NCI-H2029 treated with DMSO at 0.1 percent for 48 hours (cell line): ENCODE results near the gene SERTAD4.

ENCODE experiments used
- DNase-seq: peaks from one replicate; lab custom pipeline; 2025; lab: John Stamatoyannopoulos, UW

Gene SERTAD4

DNA sequence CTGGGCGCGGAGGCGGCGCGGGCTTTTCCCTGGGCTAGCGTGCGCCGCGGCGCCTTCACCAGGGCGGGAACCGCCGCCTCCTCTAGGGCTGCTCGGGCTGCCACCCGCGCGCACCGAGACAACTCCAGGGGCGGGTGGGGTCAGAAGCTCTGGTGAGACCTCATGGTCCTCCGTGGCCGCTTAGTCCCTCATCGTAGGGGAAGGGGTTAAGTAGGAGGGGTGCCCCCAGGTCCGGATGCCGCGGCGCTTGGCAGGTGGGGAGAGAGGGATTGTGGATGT is 559 bp downstream of the SERTAD4 start:
- DNase-seq = no peak

- DNase-seq = no peak
These were observed 1.1 kb downstream of the SERTAD4 start for GRCh38 chr1:210233495-210234328.

DNA sequence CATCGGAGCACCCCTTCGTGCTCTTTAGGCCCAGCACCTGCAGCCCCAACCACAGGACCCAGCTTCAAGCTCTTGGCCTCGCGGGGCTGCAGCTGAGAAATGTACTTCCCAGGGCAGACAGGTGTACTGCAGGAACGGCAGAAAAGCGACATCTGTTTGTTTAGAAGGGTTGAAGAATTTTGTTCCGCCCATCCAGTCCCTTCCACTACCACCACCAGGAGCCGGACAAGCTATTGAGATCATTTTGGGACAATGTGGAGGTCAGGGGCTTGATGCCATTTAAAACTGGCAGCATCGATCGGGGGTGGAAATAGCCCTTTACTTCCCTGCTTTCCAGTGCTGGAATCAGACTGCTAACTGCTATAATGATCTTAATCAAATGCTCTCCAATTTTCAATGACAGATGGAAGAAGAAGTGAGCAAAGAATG is 1.7 kb downstream of the SERTAD4 start:
- DNase-seq = no peak

GRCh38 chr1:210235363-210236053 is 2.9 kb downstream of the SERTAD4 start:
- DNase-seq = no peak

GRCh38 chr1:210236386-210236839 is 3.8 kb downstream of the SERTAD4 start:
- DNase-seq = no peak

- no peak for DNase-seq
These were observed 4.3 kb downstream of the SERTAD4 start for GRCh38 chr1:210236840-210237409.

GRCh38 chr1:210237479-210237878 is 4.9 kb downstream of the SERTAD4 start:
- no peak for DNase-seq

GRCh38 chr1:210237981-210238380 is 5.4 kb downstream of the SERTAD4 start:
- DNase-seq = no peak

DNA sequence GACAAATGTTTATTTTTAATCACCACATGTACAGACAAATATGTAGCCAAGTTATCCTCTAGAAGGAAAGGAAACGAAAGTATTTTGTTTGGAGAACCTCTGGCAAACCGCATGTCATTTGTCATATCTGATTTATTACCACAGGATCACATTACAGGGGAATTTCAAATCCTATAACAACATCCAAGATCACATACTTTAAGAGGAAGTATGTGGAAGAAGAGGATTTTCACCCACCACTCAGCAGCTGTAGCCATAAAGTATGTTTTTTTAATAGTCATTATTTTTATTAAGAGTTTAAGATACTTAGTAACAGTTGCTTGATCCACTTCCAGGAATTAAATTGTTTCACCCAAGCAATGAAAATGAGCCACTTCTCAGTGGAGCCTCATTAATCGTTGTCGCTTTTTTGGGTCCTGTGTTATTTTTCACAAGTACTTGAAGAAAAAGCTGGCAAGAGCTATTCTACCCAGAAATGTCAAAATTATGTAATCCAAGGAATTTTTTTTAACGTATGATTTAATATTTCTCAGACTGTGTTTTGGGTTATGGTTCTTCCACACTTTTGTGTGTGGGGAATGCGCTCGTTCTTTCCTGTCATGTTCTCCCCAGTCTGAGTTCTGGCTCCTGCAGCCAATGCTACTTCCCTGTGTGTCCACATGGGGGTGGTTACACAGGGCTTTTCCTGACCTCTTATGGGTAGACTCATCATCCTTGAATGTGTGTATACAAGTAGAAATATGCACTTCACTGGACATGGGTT is 6.9 kb downstream of the SERTAD4 start:
- DNase-seq = no peak

DNA sequence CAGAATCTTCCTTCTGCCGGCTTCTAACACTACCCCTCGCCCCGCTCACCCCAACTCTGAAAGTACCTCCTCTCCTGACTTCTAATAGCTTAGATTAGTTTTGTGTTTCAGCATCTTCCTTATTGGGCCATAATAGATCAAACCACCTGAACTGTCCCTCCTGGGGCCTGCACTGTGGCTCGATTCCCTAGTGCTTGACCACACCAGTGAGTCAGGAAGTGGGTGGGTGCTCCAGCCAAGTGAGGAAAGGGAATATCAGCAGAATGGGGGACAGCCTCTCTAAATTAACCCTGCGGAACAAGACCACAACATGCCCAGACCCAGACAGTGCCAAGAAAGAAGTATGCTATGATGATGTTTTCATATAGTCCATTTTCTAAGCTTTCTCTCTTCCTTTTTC is 8.5 kb downstream of the SERTAD4 start:
- no peak for DNase-seq

DNA sequence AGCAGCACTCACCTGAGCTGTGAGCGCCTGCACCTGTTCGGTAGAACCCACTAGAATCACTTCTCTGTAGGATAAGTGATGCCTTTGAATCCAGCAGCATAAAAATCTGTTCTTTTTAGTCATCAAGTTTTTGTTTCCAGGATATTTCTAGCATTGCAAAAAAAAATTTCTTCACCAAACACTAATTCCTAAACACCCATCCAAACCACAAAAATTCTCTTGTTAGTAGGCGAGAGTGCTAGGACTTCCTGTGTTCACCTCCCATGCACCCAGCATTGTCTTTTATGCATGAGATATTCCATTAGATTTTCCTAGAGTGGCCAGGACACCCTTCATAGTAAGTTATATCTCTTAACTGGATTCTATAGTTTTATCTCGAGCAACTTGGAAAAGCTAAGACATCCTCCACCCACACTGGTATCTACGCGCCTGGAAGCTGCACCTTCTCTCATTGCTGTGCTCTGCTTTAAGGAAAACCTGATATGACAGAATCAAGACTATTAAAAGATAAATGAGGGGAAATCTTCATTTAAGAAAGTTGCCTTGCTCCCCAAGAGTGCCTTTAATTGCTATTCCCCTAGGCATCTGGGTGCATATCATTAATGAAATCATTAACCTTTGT is 12.3 kb downstream of the SERTAD4 start:
- DNase-seq = no peak

GRCh38 chr1:210246447-210246846 is 13.9 kb downstream of the SERTAD4 start:
- DNase-seq = no peak

- DNase-seq = no peak
These were observed 15.7 kb downstream of the SERTAD4 start for GRCh38 chr1:210248341-210248740.

- DNase-seq = no peak
These were observed 18.0 kb downstream of the SERTAD4 start for GRCh38 chr1:210250665-210250997.

DNA sequence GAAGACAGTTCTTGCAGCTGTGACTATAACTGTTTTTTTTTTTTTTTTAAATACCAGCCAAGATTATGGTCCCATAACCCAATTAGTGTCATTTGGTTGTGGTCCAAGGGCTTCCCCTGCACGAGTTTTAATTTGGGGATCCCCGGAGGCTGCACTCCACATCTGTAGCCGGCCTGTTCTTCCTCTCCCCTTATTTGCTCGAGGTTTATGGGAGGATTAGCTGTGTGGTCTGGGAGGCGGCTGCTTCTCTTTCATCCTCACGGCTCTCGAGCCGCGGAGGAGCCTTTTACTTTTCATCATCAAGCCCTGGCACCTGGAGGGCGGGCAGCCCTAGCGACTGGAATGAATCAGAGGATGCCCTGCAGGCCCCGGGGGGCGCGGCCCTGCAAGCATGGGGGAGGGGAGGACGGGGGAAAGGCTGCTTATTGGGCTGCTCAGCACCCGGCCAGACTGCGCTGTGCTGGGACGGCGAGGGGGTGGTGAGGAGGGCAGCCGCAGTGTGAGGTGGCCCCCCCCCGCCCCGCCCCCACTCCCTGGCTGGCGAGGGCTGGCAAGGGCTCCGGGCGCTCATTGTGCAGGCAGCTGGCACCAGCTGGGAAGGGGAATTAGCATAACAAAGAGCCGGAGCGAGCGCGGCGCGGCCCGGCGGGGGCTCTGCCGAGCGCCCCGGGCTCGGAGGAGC is 18.5 kb downstream of the SERTAD4 start:
- DNase-seq = peak; percentile 36

DNA sequence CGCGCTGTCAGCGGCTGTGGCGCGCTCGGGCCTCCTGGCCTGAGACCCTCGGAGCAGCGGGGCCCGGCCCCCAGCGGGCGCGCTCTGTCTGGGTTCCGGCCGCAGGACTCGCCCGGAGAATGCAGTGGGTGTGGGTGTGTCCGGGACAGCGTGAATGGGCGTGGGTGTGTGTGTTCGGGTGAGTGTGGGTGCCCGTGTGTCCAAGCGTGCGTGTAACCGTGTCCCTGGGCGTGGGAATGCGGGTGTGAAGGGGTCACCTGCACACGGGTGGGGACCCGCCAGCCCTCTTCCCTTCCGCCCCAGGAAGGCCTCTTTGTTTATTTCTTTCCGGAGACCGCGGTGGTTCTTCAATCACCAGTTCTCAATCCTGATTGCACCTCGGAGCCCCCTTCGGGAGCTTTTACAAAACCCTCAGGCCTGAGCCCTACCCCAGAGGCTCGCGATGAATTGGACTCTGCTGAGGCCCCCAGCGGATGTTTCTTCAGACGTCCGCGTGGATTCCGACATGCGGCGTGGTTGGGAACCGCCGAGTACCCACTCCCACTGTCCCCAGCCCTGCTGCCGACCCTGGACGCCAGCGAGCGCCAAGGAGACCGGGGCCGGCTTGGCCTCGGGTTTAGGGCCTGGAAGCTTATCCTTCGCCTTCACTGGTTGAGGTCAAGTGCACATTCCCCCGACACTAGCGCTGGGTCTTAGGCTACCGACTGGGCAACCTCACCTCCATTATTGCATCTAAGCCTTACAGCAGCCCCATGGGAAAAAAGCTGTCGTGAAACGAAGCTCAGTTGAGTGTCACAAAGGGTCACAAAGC is 19.3 kb downstream of the SERTAD4 start:
- DNase-seq = no peak

DNA sequence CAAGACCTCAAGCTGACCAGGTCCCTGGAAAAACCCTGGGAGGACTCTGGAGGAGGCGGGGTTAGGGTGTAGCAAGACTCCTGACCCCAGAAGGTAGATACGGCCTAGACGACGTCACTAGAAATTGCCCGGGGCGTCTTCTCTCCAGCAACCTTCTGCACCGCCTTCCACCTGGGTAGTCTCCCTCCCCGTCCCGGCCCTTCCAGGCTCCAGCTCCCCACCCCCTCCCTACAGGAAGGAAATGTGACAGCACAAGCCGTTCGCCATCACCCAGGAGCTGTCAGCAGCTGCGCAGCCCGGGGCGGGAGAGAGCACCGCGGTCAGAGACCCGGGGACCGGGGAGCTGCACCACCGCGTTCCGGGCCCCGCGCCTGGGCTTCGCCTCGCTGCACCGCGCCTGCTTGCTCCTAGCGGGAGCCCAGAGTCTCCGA is 20.0 kb downstream of the SERTAD4 start:
- DNase-seq = peak; percentile 20

DNA sequence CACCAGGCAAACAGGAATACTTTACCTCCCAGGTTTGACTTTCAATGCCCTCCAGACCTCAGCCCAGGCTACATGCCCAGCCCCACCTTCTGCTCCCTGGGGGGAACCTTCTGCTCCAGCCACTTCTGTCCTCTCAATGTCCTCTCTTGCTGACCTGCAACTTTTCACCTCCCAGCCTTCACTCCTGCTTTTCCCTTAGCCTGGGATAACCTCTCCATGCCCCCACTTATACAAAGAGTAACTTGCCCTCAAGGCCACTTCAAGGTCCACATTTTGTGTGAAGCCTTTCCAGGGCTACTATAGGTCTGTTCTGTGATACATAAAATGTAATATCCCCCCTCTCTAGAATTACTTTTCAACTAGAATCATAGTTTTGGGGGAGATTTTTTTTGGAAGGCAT is 21.7 kb downstream of the SERTAD4 start:
- DNase-seq = no peak

DNA sequence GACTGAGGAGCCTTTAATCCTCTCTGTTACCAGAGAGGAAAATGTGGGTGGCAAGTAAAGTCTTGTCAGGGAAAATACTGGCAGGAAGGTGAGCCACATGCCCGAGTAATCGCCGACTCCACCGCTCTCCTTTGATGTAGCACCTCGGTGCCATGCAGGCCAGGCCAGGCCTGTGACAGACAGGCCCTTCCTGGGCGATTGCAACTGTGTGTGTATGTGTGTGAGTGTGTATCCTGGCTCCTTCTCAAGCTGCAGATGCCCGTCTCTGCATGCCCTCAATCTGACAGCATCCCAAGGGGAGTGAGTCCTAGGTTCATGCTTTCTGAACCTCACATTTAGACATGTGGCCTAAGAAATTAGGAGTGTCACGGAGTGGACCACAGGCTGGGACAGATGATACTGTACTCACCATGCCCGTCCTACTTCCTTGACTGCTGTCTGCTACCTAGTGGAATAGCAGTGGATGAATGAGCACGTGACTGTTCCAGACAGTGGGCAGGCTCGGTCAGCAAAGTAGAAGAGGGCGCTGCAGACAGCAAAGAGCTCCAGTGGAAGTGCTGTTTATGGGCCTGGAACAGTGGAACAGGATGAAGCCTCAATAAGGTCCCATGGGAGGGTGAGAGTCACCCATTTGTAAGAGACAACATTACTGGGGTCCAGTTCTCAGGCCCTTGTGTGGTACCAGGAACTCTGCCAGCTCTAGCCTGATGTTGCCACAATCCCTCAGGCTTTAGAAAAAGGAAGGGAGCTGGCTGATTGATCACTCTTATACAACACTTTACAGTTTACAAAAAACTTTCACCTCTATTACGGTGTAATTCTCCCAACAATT is 25.3 kb downstream of the SERTAD4 start:
- no peak for DNase-seq

DNA sequence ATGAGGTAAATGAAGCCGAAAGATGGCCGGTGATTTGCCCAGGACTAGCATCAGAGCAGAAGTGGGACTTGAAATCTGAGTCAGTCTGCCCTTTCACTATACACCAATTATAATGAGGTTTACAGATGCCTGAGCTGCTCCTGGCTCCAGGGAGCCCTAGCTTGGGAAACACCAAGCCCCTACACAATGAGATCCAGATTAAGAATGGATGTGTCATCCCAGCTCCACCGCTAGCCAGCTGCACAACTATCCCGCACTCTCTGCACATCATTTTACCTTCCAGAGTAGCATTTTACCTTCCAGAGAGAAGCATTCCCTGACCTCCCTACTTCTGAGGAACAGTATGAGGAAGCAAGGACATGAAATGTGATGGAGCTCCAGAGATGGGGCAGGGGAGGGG is 27.0 kb downstream of the SERTAD4 start:
- DNase-seq = no peak
